CD14-positive monocyte (primary cell): ENCODE results near the gene DPP7. TPM values are rescaled to one million over a fixed set of nuclear protein-coding genes. Genes with fewer than 3 reads are reported as not detected.

Experiments
- DNase-seq, 3 donors: peaks; one replicate each; pipeline ENCODE4 v3.0.0-alpha.2; 2011 to 2022
- H2AFZ ChIP-seq: 2 replicates; pipeline ENCODE4 v1.6.0; 2012; ENCODE audit warnings: mild to moderate bottlenecking, low read depth, low read length, inconsistent platforms; ENCODE audit not compliant: insufficient read depth, poor library complexity, severe bottlenecking
- H3K27ac ChIP-seq, 2 donors: 1 replicate in 1 of 2; 2 replicates in 1 of 2; pipeline ENCODE4 v1.5.1; 2012 to 2013; ENCODE audit warnings: low read length in 2 of 2, control low read depth in 1 of 2, inconsistent platforms in 1 of 2, low read depth in 1 of 2, mild to moderate bottlenecking in 1 of 2
- H3K27me3 ChIP-seq, 2 donors: one replicate each; pipeline versions ENCODE4 v1.6.0 to v1.6.1; 2011 to 2013; ENCODE audit warnings: low read length in 2 of 2; ENCODE audit not compliant: control insufficient read depth in 2 of 2, insufficient read depth in 2 of 2
- H3K36me3 ChIP-seq, 2 donors: replicated peaks in 1 of 2; 1 replicate in 1 of 2; 2 replicates in 1 of 2; pipeline versions ENCODE4 v1.5.1 to v1.6.1; 2012 to 2013; ENCODE audit warnings: low read length in 2 of 2, control low read depth in 1 of 2, inconsistent platforms in 1 of 2, mild to moderate bottlenecking in 1 of 2; ENCODE audit not compliant: insufficient read depth in 2 of 2, control insufficient read depth in 1 of 2
- H3K4me1 ChIP-seq, 2 donors: 1 replicate in 1 of 2; 2 replicates in 1 of 2; pipeline versions ENCODE4 v1.5.1 to v1.6.1; 2012 to 2013; ENCODE audit warnings: low read length in 2 of 2, control low read depth in 1 of 2, inconsistent platforms in 1 of 2, mild to moderate bottlenecking in 1 of 2, moderate library complexity in 1 of 2; ENCODE audit not compliant: insufficient read depth in 2 of 2, control insufficient read depth in 1 of 2
- H3K4me2 ChIP-seq: replicated peaks from 2 replicates; pipeline ENCODE3; 2012; ENCODE audit warnings: low read length, moderate library complexity, mild to moderate bottlenecking; ENCODE audit not compliant: poor library complexity, severe bottlenecking; ENCODE audit errors: extremely low read depth
- H3K4me3 ChIP-seq, 3 experiments: fragments of 200-600 bp in 1 of 3; sonication (generic) in 1 of 3; replicated peaks in 1 of 3; 1 replicate in 2 of 3; 2 replicates in 1 of 3; pipeline ENCODE4 v1.5.1; 2011 to 2013; ENCODE audit warnings: low read length in 3 of 3, mild to moderate bottlenecking in 3 of 3, control low read depth in 2 of 3, low read depth in 2 of 3, inconsistent platforms in 1 of 3, moderate library complexity in 1 of 3
- H3K79me2 ChIP-seq: 2 replicates; pipeline ENCODE4 v1.6.0; 2012; ENCODE audit warnings: mild to moderate bottlenecking, control low read depth, inconsistent platforms, low read length, moderate library complexity; ENCODE audit not compliant: insufficient read depth
- H3K9ac ChIP-seq: 2 replicates; pipeline ENCODE4 v1.6.0; 2017; ENCODE audit warnings: low read length, mild to moderate bottlenecking; ENCODE audit not compliant: insufficient read depth, poor library complexity, severe bottlenecking
- H3K9me3 ChIP-seq, 2 donors: replicated peaks in 1 of 2; 1 replicate in 1 of 2; 2 replicates in 1 of 2; pipeline versions ENCODE4 v1.5.1 to v1.6.1; 2012 to 2013; ENCODE audit warnings: low read length in 2 of 2, control low read depth in 1 of 2; ENCODE audit not compliant: control insufficient read depth in 1 of 2, insufficient read depth in 1 of 2
- H4K20me1 ChIP-seq: 2 replicates; pipeline ENCODE4 v1.6.0; 2012; ENCODE audit warnings: mild to moderate bottlenecking, low read length, control low read depth, moderate library complexity; ENCODE audit not compliant: insufficient read depth
- H3K27ac Mint-ChIP-seq, 7 donors: one replicate each; pipeline ENCODE4 v1.8.0; 2020; ENCODE audit warnings: mild to moderate bottlenecking in 7 of 7, mixed read lengths in 7 of 7, moderate library complexity in 6 of 7, inconsistent platforms in 2 of 7
- H3K27me3 Mint-ChIP-seq, 3 donors: one replicate each; pipeline ENCODE4 v1.8.0; 2021 to 2022; ENCODE audit warnings: low read depth in 3 of 3, mild to moderate bottlenecking in 3 of 3, mixed read lengths in 3 of 3, moderate library complexity in 3 of 3, inconsistent platforms in 1 of 3
- H3K36me3 Mint-ChIP-seq, 2 donors: one replicate each; pipeline ENCODE4 v1.8.0; 2020; ENCODE audit warnings: mixed read lengths in 2 of 2, inconsistent platforms in 1 of 2, mild to moderate bottlenecking in 1 of 2
- H3K4me1 Mint-ChIP-seq: one replicate; pipeline ENCODE4 v1.8.0; 2020; ENCODE audit warnings: mild to moderate bottlenecking, mixed read lengths
- H3K4me3 Mint-ChIP-seq, 2 donors: one replicate each; pipeline ENCODE4 v1.8.0; 2020; ENCODE audit warnings: mild to moderate bottlenecking in 2 of 2, mixed read lengths in 2 of 2, moderate library complexity in 1 of 2
- H3K9me3 Mint-ChIP-seq, 7 donors: one replicate each; pipeline ENCODE4 v1.8.0; 2020 to 2022; ENCODE audit warnings: mixed read lengths in 7 of 7, mild to moderate bottlenecking in 6 of 7, moderate library complexity in 6 of 7, inconsistent platforms in 2 of 7
- WGBS: methylation state at CpG from one replicate; pipeline ENCODE4 v1.1.5; 2013; ENCODE audit warnings: missing lambda C conversion rate; ENCODE audit not compliant: insufficient coverage; 5-methylcytosine and 5-hydroxymethylcytosine counted together
- intact Hi-C, 2 donors: fragments of 100-400 bp; cut with micrococcal nuclease; formaldehyde crosslinking; loops; one replicate each; pipeline versions ENCODE4 v1.15.0 to v1.15.1; 2023
- polyA plus RNA-seq, 3 donors: library from polyadenylated mRNA; depleted of rRNA in 1 of 3; unstranded in 2 of 3; stranded (reverse) in 1 of 3; fragments of 300-500 nt in 2 of 3; fragments of >200 nt in 1 of 3; fragmentation: Illumina TruSeq in 2 of 3; gene quantifications; 1 replicate in 2 of 3; 2 replicates in 1 of 3; pipeline ENCODE4 v1.2.3, GENCODE V29; 2012 to 2021
- TF ChIP-seq, protein P1 (sequence below): fragments of 200-600 bp; IDR thresholded peaks from one replicate; pipeline ENCODE4 v1.8.0; 2022; ENCODE audit warnings: antibody characterized with exemption, mild to moderate bottlenecking

The DPP7 gene
- polyA plus RNA-seq, 3 donors: 68.3 to 287 (median 150) TPM

DNA sequence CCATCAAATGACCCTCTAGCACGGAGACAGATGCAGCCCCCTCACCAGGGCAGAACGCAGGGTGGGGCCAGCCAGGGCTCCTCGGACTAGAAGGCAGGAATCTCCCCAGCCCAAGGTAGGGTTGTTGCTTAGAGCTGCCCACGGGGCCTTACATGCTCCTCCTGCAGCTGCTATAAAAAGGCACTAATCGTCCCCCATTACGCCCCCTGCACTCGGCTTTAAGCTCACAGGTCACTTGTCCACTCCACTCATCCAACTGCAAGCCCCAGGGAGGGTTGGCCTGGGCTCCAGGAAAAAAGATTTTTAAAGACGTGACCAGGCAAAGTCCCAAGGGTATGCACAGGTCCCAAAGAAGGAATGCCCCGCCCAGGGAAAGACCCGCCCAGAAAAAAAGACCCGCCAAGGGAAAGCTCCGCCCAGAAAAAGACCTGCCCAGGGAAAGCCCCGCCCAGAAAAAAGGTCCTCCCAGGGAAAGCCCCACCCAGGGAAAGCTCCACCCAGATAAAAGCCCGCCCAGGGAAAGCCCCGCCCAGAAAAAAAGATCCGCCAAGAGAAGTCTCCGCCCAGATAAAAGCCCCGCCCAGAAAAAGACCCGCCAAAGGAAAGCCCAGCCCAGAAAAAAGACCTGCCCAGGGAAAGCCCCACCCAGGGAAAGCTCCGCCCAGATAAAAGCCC is 35.5 kb upstream of the DPP7 start:
- WGBS: 53% methylated on average over 9 of the region's 20 CpGs
- H3K79me2 ChIP-seq: no peaks in the 10 kb centered on the region
- H4K20me1 ChIP-seq: no peaks in the 10 kb centered on the region
- no peak overlapping the region for H3K9ac ChIP-seq
- Mint-ChIP-seq H3K9me3 (peaks cover 5 to 20% (median 12%) of the 10 kb centered on the region in 7 donors), H3K4me3 (no peak overlapping the region), H3K4me1 (no peaks in the 10 kb centered on the region), H3K27me3 (peaks cover 14 to 32% (median 24%) of the 10 kb centered on the region in 3 donors), H3K27ac (peak overlapping the region in 1 of 7 donors; percentile 7), H3K36me3 (no peaks in the 10 kb centered on the region)
- no peak overlapping the region for H3K27ac ChIP-seq
- no peak overlapping the region for H3K4me2 ChIP-seq
- intact Hi-C loops: no loop called here
- TF ChIP-seq, protein P1, sequence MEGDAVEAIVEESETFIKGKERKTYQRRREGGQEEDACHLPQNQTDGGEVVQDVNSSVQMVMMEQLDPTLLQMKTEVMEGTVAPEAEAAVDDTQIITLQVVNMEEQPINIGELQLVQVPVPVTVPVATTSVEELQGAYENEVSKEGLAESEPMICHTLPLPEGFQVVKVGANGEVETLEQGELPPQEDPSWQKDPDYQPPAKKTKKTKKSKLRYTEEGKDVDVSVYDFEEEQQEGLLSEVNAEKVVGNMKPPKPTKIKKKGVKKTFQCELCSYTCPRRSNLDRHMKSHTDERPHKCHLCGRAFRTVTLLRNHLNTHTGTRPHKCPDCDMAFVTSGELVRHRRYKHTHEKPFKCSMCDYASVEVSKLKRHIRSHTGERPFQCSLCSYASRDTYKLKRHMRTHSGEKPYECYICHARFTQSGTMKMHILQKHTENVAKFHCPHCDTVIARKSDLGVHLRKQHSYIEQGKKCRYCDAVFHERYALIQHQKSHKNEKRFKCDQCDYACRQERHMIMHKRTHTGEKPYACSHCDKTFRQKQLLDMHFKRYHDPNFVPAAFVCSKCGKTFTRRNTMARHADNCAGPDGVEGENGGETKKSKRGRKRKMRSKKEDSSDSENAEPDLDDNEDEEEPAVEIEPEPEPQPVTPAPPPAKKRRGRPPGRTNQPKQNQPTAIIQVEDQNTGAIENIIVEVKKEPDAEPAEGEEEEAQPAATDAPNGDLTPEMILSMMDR: no peak
- no peak for DNase-seq
- H2AFZ ChIP-seq: no peak overlapping the region
- no peaks in the 10 kb centered on the region for H3K4me1 ChIP-seq
- peaks cover 0 to 15% of the 10 kb centered on the region in 2 donors for H3K9me3 ChIP-seq
- no peaks in the 10 kb centered on the region for H3K36me3 ChIP-seq
- H3K4me3 ChIP-seq: no peak overlapping the region
- peaks cover 0 to 4% of the 10 kb centered on the region in 2 donors for H3K27me3 ChIP-seq

DNA sequence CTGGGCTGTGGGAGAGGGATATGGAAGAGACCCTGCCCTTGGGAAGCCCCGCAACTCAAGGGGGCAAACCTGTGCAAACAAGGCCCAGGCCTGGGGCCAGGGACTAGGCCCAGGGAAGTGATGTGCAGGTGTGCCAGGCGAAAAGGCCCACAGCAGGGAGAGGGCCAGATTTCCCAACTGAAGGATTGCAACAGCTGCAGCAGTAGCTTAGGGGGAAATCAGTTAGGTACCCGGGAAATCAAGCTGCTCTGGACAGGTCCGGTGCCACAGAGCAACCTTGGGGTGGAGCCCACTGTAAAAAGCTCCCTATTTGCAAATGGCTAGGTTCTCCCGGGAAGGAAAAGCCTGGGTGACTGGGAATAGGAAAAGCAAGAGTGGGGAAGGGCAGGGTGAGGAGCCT is 34.8 kb upstream of the DPP7 start:
- TF ChIP-seq, protein P1: no peak
- 69% methylated on average over 4 of the region's 5 CpGs for WGBS
- DNase-seq: no peak

More for the DNA sequence above, 34.8 kb upstream of the DPP7 start:
- H3K36me3 ChIP-seq: no peaks in the 10 kb centered on the region
- intact Hi-C loops: no loop called here
- no peak overlapping the region for H2AFZ ChIP-seq
- no peak overlapping the region for H3K4me3 Mint-ChIP-seq
- no peak overlapping the region for H3K9ac ChIP-seq
- H3K27me3 ChIP-seq: peaks cover 0 to 3% of the 10 kb centered on the region in 2 donors
- no peak overlapping the region for H3K4me3 ChIP-seq
- no peaks in the 10 kb centered on the region for H3K36me3 Mint-ChIP-seq
- no peak overlapping the region for H3K27ac ChIP-seq
- peaks cover 5 to 20% (median 12%) of the 10 kb centered on the region in 7 donors for H3K9me3 Mint-ChIP-seq
- H3K9me3 ChIP-seq: peaks cover 0 to 15% of the 10 kb centered on the region in 2 donors
- no peaks in the 10 kb centered on the region for H4K20me1 ChIP-seq
- no peak overlapping the region for H3K4me2 ChIP-seq
- H3K79me2 ChIP-seq: no peaks in the 10 kb centered on the region
- no peaks in the 10 kb centered on the region for H3K4me1 Mint-ChIP-seq
- H3K27ac Mint-ChIP-seq: no peak overlapping the region
- H3K4me1 ChIP-seq: no peaks in the 10 kb centered on the region
- H3K27me3 Mint-ChIP-seq: peaks cover 10 to 26% (median 17%) of the 10 kb centered on the region in 3 donors
